ENCODE measurements around the gene ODAD3. TPM values are rescaled to one million over a fixed set of nuclear protein-coding genes. Genes with fewer than 3 reads are reported as not detected.

Gene ODAD3
- total RNA-seq, 1 donor from 2014 or later, result 0.47 TPM

DNA sequence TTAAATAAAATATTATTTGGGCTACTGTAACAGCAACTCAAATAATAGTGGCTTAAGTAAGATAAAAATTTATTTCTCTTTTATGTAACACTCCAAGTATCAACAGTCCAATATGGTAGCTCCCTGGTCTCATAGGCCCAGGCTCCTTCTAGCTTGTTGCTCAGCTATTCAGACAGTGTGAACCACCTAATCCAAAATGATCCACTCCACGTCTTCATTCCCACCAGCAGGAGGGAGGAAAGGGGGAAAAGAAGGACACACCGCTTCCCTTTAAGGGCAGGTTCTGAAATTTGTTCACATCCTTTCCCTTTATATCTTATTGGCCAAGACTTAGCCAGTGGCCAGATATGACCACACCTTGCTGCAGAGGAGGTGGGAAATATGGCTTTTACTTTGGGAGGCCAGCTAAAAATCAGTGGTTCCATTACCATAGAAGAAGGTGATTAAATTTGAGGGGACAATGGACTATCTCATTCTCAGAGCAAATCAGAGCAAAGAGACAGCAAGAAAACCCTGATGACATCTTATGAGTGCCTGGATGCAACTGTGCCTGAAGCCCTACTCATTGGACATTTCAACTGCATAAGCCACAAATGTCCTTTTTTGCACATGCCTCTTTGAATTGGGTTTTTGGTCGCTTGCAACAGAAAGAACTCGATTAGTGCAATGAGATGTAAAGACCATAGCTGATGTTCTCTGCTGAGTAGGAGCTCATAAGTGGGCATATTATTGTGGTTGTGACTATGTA, 43.8 kb downstream of the ODAD3 start:
- Histone ChIP-seq H3K36me3 (no peaks in the 10 kb centered on the region), H3K4me3 (no peak overlapping the region), H3K27me3 (no peaks in the 10 kb centered on the region), H3K27ac (no peak overlapping the region), H2AFZ (replicated peaks) (no peak overlapping the region), H3K9ac (no peak overlapping the region), H3K79me2 (ENCODE audit: low read depth) (no peaks in the 10 kb centered on the region), H3K4me2 (no peak overlapping the region), H3K4me1 (no peaks in the 10 kb centered on the region), H3F3A (ENCODE audit: low read depth) (no peaks in the 10 kb centered on the region), H4K20me1 (ENCODE audit: low read depth) (no peaks in the 10 kb centered on the region), H3K9me3 (ENCODE audit: low read depth) (no peaks in the 10 kb centered on the region)
- Mint-ChIP-seq H3K27ac (no peak overlapping the region), H3K9me3 (no peaks in the 10 kb centered on the region), H3K27me3 (ENCODE audit: insufficient read depth, low read depth) (peaks cover 13% of the 10 kb centered on the region), H3K4me1 (no peaks in the 10 kb centered on the region), H3K36me3 (no peaks in the 10 kb centered on the region), H3K4me3 (no peak overlapping the region)
- no peak for DNase-seq (ENCODE audit: low spot score)
- TF ChIP-seq EZH2phosphoT487 (IDR thresholded peaks at IDR 0.05) (no peak), EZH2 (IDR thresholded peaks at IDR 0.05) (no peak)

DNA sequence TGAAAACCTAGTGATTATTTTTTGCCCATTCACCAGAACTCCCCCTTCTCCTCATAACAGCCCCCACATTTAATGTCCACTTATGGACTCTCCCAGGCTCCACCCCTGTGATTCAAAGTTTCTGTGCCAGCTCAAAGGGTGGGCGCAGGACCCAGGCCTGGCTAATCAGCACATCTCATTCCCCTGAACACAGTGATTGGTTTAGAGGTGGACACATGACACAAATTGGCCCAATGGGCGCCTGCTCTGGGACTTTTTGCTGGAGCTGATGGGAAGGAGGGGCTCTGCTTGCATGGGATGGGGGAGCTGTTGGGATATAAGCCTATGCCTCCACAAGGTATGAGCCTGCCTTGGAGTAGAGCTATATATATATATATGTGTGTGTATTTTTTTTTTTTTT, 44.6 kb downstream of the ODAD3 start:
- Histone ChIP-seq H3K36me3 (no peaks in the 10 kb centered on the region), H3K4me2 (no peak overlapping the region), H3F3A (ENCODE audit: low read depth) (no peaks in the 10 kb centered on the region), H3K27me3 (no peaks in the 10 kb centered on the region), H2AFZ (replicated peaks) (no peak overlapping the region), H3K9ac (no peak overlapping the region), H3K4me1 (no peaks in the 10 kb centered on the region), H3K79me2 (ENCODE audit: low read depth) (no peaks in the 10 kb centered on the region), H3K27ac (no peak overlapping the region), H3K9me3 (ENCODE audit: low read depth) (no peaks in the 10 kb centered on the region), H3K4me3 (no peak overlapping the region), H4K20me1 (ENCODE audit: low read depth) (no peaks in the 10 kb centered on the region)
- Mint-ChIP-seq H3K27me3 (ENCODE audit: insufficient read depth, low read depth) (peaks cover 11% of the 10 kb centered on the region), H3K36me3 (no peaks in the 10 kb centered on the region), H3K4me1 (no peaks in the 10 kb centered on the region), H3K9me3 (no peaks in the 10 kb centered on the region), H3K4me3 (no peak overlapping the region), H3K27ac (no peak overlapping the region)
- TF ChIP-seq EZH2 (IDR thresholded peaks at IDR 0.05), result no peak
- no peak for DNase-seq (ENCODE audit: low spot score)

DNA sequence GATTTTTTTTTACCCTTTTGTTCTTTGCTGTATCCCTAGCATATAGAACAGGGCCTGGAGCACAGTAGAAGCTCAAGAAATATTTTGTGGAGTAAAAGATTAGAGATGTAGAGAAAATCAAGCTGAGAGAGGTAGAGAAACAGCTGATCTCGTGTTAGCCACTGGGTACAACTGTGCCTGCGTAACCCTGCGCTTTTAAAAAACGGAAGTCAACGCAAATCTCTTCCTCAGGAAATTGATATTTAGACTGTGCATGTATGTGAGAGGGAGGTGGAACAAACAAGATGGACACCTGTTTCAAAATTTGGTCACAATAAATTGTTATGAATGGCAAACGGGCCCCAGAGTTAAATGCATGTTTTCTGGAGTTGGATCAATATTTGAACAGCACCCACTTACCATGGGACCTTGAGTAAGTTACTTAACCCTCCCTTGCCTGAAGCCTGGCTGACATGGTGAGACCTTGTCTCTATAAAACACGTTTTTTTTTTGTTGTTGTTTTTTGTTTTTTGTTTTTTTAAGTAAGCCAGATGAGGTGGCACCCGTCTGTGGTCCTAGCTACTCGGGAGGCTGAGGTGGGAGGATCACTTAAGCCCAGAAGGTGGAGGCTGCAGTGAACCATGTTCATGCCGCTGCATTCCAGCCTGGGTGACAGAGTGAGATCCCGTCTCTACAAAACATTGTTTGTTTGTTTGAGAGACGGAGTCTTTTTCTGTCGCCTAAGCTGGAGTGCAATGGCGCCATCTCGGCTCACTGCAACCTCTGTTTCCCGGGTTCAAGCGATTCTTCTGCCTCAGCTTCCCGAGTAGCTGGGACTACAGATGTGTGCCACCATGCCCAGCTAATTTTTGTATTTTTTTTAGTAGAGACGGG, 47.5 kb downstream of the ODAD3 start:
- Histone ChIP-seq H2AFZ (replicated peaks) (no peak overlapping the region), H4K20me1 (ENCODE audit: low read depth) (peaks cover 9% of the 10 kb centered on the region), H3K36me3 (no peaks in the 10 kb centered on the region), H3K4me3 (no peak overlapping the region), H3K4me2 (no peak overlapping the region), H3K9ac (no peak overlapping the region), H3K27ac (no peak overlapping the region), H3F3A (ENCODE audit: low read depth) (peaks cover 25% of the 10 kb centered on the region), H3K4me1 (no peaks in the 10 kb centered on the region), H3K79me2 (ENCODE audit: low read depth) (no peaks in the 10 kb centered on the region), H3K9me3 (ENCODE audit: low read depth) (no peaks in the 10 kb centered on the region), H3K27me3 (peaks cover 17% of the 10 kb centered on the region)
- H3K27ac Mint-ChIP-seq, result no peak overlapping the region
- TF ChIP-seq EZH2 (IDR thresholded peaks at IDR 0.05) (no peak), EZH2phosphoT487 (IDR thresholded peaks at IDR 0.05) (no peak)
- TF ChIP-seq, protein P1, sequence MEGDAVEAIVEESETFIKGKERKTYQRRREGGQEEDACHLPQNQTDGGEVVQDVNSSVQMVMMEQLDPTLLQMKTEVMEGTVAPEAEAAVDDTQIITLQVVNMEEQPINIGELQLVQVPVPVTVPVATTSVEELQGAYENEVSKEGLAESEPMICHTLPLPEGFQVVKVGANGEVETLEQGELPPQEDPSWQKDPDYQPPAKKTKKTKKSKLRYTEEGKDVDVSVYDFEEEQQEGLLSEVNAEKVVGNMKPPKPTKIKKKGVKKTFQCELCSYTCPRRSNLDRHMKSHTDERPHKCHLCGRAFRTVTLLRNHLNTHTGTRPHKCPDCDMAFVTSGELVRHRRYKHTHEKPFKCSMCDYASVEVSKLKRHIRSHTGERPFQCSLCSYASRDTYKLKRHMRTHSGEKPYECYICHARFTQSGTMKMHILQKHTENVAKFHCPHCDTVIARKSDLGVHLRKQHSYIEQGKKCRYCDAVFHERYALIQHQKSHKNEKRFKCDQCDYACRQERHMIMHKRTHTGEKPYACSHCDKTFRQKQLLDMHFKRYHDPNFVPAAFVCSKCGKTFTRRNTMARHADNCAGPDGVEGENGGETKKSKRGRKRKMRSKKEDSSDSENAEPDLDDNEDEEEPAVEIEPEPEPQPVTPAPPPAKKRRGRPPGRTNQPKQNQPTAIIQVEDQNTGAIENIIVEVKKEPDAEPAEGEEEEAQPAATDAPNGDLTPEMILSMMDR (IDR thresholded peaks at IDR 0.05), result no peak
- no peak for DNase-seq (ENCODE audit: low spot score)
- H3K36me3 Mint-ChIP-seq, result no peaks in the 10 kb centered on the region
- H3K4me1 Mint-ChIP-seq, result peaks cover 9% of the 10 kb centered on the region
- no peaks in the 10 kb centered on the region for H3K9me3 Mint-ChIP-seq
- H3K27me3 Mint-ChIP-seq (ENCODE audit: insufficient read depth, low read depth), result peaks cover 22% of the 10 kb centered on the region
- no peak overlapping the region for H3K4me3 Mint-ChIP-seq

DNA sequence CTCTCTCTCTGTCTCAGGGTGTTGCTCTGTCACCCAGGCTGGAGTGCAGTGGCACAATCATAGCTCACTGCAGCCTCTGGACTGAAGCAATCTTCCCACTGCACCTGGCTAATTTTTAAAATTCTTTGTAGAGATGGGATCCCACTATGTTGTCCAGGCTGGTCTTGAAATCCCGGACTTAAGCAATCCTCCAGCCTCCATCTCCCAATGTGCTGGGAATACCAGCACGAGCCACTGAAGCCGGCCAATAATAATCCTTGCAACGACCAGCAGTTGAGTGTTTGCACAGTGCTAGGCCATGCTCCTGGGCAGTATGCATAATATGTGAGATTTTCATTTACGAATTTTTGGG, 50.2 kb downstream of the ODAD3 start:
- H3K79me2 ChIP-seq (ENCODE audit: low read depth), result no peaks in the 10 kb centered on the region
- peaks cover 22% of the 10 kb centered on the region for H3K4me1 Mint-ChIP-seq
- DNase-seq (ENCODE audit: low spot score), result no peak
- peak overlapping the region; percentile 77 for H3K4me3 Mint-ChIP-seq
- H3K36me3 ChIP-seq, result no peaks in the 10 kb centered on the region
- H3K9me3 Mint-ChIP-seq, result no peaks in the 10 kb centered on the region
- H3K9ac ChIP-seq, result no peak overlapping the region
- no peak overlapping the region for H3K27ac ChIP-seq
- H3K36me3 Mint-ChIP-seq, result no peaks in the 10 kb centered on the region
- TF ChIP-seq, protein P1 (IDR thresholded peaks at IDR 0.05), result no peak
- no peak for TF ChIP-seq EZH2 (IDR thresholded peaks at IDR 0.05)
- H3K27me3 ChIP-seq, result peaks cover 23% of the 10 kb centered on the region
- H3K27ac Mint-ChIP-seq, result no peak overlapping the region
- H4K20me1 ChIP-seq (ENCODE audit: low read depth), result peaks cover 15% of the 10 kb centered on the region
- H3K4me2 ChIP-seq, result peak overlapping the region; percentile 75
- no peak overlapping the region for H2AFZ ChIP-seq (replicated peaks)
- H3K4me1 ChIP-seq, result no peaks in the 10 kb centered on the region
- H3K4me3 ChIP-seq, result no peak overlapping the region
- H3F3A ChIP-seq (ENCODE audit: low read depth), result peaks cover 49% of the 10 kb centered on the region
- no peaks in the 10 kb centered on the region for H3K9me3 ChIP-seq (ENCODE audit: low read depth)
- peaks cover 33% of the 10 kb centered on the region for H3K27me3 Mint-ChIP-seq (ENCODE audit: insufficient read depth, low read depth)

Data from neural progenitor cell (in vitro differentiated cells).